Endothelial cell of umbilical vein (primary cell): Measurements from ENCODE around the gene ATP13A4. TPM values are rescaled to one million over a fixed set of nuclear protein-coding genes. Genes with fewer than 3 reads are reported as not detected.

Experiments
- BruUV-seq: library from RNA; stranded (reverse); fragments of 400-500 nt; replicated peaks from 2 replicates; lab custom pipeline; 2021; lab: Mats Ljungman, UMichigan
- CTCF ChIA-PET: fragments of 300-600, 350-600 bp; sonication (Branson Sonifier 250); formaldehyde crosslinking; loops from one replicate; lab custom pipeline; 2021; ENCODE audit warnings: antibody characterized with exemption, inconsistent platforms; lab: Charles Lee
- POLR2A ChIA-PET: fragments of 300-600, 350-600 bp; sonication (Branson Sonifier 250); formaldehyde crosslinking; loops from one replicate; lab custom pipeline; 2021; ENCODE audit warnings: antibody characterized with exemption, inconsistent platforms; lab: Charles Lee
- DNase-seq: peaks from one replicate; pipeline ENCODE4 v3.0.0-alpha.2; 2011; ENCODE audit warnings: low read depth, low spot score
- FAIRE-seq: peaks from 2 replicates; lab custom pipeline; 2011; peaks lifted over from hg19 to GRCh38; lab: Jason Lieb, UNC
- H2AFZ ChIP-seq: 2 replicates; pipeline ENCODE4 v1.6.0; 2012; ENCODE audit warnings: low read depth, low read length, control low read depth, inconsistent platforms
- H3K27ac ChIP-seq: 2 replicates; pipeline ENCODE4 v1.5.1; 2011; ENCODE audit warnings: low read depth, mild to moderate bottlenecking, control low read depth, low read length, moderate library complexity; ENCODE audit not compliant: insufficient read depth
- H3K27me3 ChIP-seq, 2 experiments: 2 replicates each; pipeline versions ENCODE4 v1.6.0 to v1.6.1; 2011; ENCODE audit warnings: low read length in 2 of 2, mixed read lengths in 1 of 2; ENCODE audit not compliant: control insufficient read depth in 2 of 2, insufficient read depth in 2 of 2
- H3K36me3 ChIP-seq, 2 experiments: 2 replicates in 1 of 2; 3 replicates in 1 of 2; pipeline ENCODE4 v1.5.1; 2011; ENCODE audit warnings: low read length in 2 of 2, mild to moderate bottlenecking in 1 of 2, moderate library complexity in 1 of 2; ENCODE audit not compliant: control insufficient read depth in 2 of 2, insufficient read depth in 2 of 2; ENCODE audit errors: extremely low read depth in 1 of 2
- H3K4me1 ChIP-seq: 3 replicates; pipeline ENCODE4 v1.5.1; 2011; ENCODE audit warnings: mild to moderate bottlenecking, low read length; ENCODE audit not compliant: control insufficient read depth, insufficient read depth; ENCODE audit errors: extremely low read depth
- H3K4me2 ChIP-seq: 2 replicates; pipeline ENCODE4 v1.6.1; 2011; ENCODE audit warnings: low read length, control low read depth, mixed read lengths; ENCODE audit not compliant: insufficient read depth
- H3K4me3 ChIP-seq, 3 experiments: fragments of 200-600 bp in 1 of 3; sonication (generic), shearing (Covaris generic) in 1 of 3; replicated peaks in 1 of 3; 2 replicates each; pipeline ENCODE4 v1.5.1; 2011 to 2016; ENCODE audit warnings: control low read depth in 3 of 3, low read length in 3 of 3, mild to moderate bottlenecking in 2 of 3, inconsistent platforms in 1 of 3, low read depth in 1 of 3, moderate library complexity in 1 of 3; ENCODE audit not compliant: insufficient read depth in 1 of 3
- H3K79me2 ChIP-seq: 2 replicates; pipeline ENCODE4 v1.6.0; 2012; ENCODE audit warnings: low read length, inconsistent platforms; ENCODE audit not compliant: control insufficient read depth, insufficient read depth
- H3K9ac ChIP-seq: replicated peaks from 2 replicates; pipeline ENCODE3; 2011; ENCODE audit warnings: low read length, control low read depth; ENCODE audit not compliant: insufficient read depth; ENCODE audit errors: extremely low read depth
- H3K9me1 ChIP-seq: replicated peaks from 3 replicates; pipeline ENCODE4 v1.6.0; 2011; ENCODE audit warnings: mild to moderate bottlenecking, low read length; ENCODE audit not compliant: control insufficient read depth, insufficient read depth; ENCODE audit errors: extremely low read depth
- H3K9me3 ChIP-seq: replicated peaks from 2 replicates; pipeline ENCODE4 v1.5.1; 2012; ENCODE audit warnings: low read length, inconsistent platforms; ENCODE audit not compliant: control insufficient read depth, insufficient read depth
- H4K20me1 ChIP-seq: replicated peaks from 2 replicates; pipeline ENCODE3; 2011; ENCODE audit warnings: mild to moderate bottlenecking, low read length; ENCODE audit not compliant: control insufficient read depth, insufficient read depth; ENCODE audit errors: extremely low read depth
- CTCF ChIP-seq, 2 donors: IDR thresholded peaks; 1 replicate in 1 of 2; 2 replicates in 1 of 2; pipeline ENCODE4 v1.5.1; 2011; ENCODE audit warnings: low read length in 2 of 2, mild to moderate bottlenecking in 2 of 2, moderate library complexity in 2 of 2, control low read depth in 1 of 2, inconsistent platforms in 1 of 2, low read depth in 1 of 2; ENCODE audit not compliant: insufficient read depth in 1 of 2; ENCODE audit errors: extremely low read depth in 1 of 2
- FOS ChIP-seq: IDR thresholded peaks from 2 replicates; pipeline ENCODE4 v1.6.1; 2011; ENCODE audit warnings: mild to moderate bottlenecking, low read length, moderate library complexity, borderline replicate concordance; ENCODE audit not compliant: insufficient read depth
- GATA2 ChIP-seq: IDR thresholded peaks from 2 replicates; pipeline ENCODE4 v1.7.0; 2011; ENCODE audit warnings: low read depth, mild to moderate bottlenecking, moderate library complexity, mixed read lengths, low read length; ENCODE audit not compliant: insufficient read length, insufficient read depth
- JUN ChIP-seq: IDR thresholded peaks from 2 replicates; pipeline ENCODE4 v1.6.1; 2011; ENCODE audit warnings: borderline replicate concordance, low read depth; ENCODE audit not compliant: insufficient read length, insufficient read depth
- MYC ChIP-seq: IDR thresholded peaks from one replicate; pipeline ENCODE4 v1.6.1; 2011; ENCODE audit warnings: mild to moderate bottlenecking, low read depth, low read length
- POLR2A ChIP-seq: IDR thresholded peaks from 2 replicates; pipeline ENCODE4 v1.6.1; 2012; ENCODE audit warnings: low read depth, mild to moderate bottlenecking, control low read depth, low read length
- POLR2AphosphoS5 ChIP-seq: IDR thresholded peaks from 2 replicates; pipeline ENCODE4 v1.6.1; 2012; ENCODE audit warnings: low read depth, mild to moderate bottlenecking, control low read depth, low read length, moderate library complexity; ENCODE audit not compliant: insufficient read depth
- dilution Hi-C: fragments of 300-500 bp; cut with MboI; formaldehyde crosslinking; loops from one replicate; pipeline ENCODE4 v1.15.0; 2019; ENCODE audit warnings: low sequenced_read_pairs; ENCODE audit not compliant: extremely low pct_ligation_motif_present
- intact Hi-C: fragments of 100-400 bp; cut with micrococcal nuclease; formaldehyde crosslinking; loops from one replicate; pipeline ENCODE4 v1.10.0; 2022
- polyA plus RNA-seq, 4 experiments: library from polyadenylated mRNA; depleted of rRNA in 3 of 4; stranded (reverse) in 3 of 4; unstranded in 1 of 4; fragments of >200 nt; gene quantifications; 2 replicates each; pipeline versions ENCODE4 v1.2.1 to v1.2.3, GENCODE V29; 2011 to 2012; ENCODE audit warnings: missing spikeins in 1 of 4
- total RNA-seq: library from RNA; stranded (reverse); gene quantifications from 2 replicates; pipeline ENCODE4 v1.2.3, GENCODE V29; 2021

ATP13A4 gene
- total and polyA plus RNA-seq, 2 donors (not counting 3 experiments of a cell fraction or from before 2014, with no cell fraction given), result not detected

- H3K9ac ChIP-seq, result no peak overlapping the region
Observed at GRCh38 chr3:193560870-193561269, 6.2 kb upstream of the ATP13A4 start.

More at GRCh38 chr3:193560870-193561269, 6.2 kb upstream of the ATP13A4 start:
- ChIA-PET POLR2A (no interaction called here), CTCF (interaction anchor here (0.7 to 1.9 kb wide), 2 partner anchors 12 to 748 kb away, joined by 3 to 6 read pairs; no protein-coding TSS in a partner anchor)
- intact Hi-C loops (no loop called here), dilution Hi-C loops (no loop called here)
- Histone ChIP-seq H3K9me3 (no peaks in the 10 kb centered on the region), H3K4me2 (no peak overlapping the region), H3K27ac (no peak overlapping the region), H3K27me3 (peaks cover 2% of the 10 kb centered on the region in 2 experiments), H4K20me1 (no peaks in the 10 kb centered on the region), H3K36me3 (no peaks in the 10 kb centered on the region), H3K9me1 (no peaks in the 10 kb centered on the region), H3K4me1 (no peaks in the 10 kb centered on the region), H3K4me3 (no peak overlapping the region), H3K79me2 (no peaks in the 10 kb centered on the region), H2AFZ (no peak overlapping the region)
- TF ChIP-seq MYC (no peak), GATA2 (no peak), CTCF (IDR thresholded peaks at IDR 0.05; ENCODE audit: extremely low read depth in 1 of 2, insufficient read depth in 1 of 2, low read depth in 1 of 2, low read length in 2 of 2) (no peak), POLR2A (no peak), FOS (no peak), JUN (no peak), POLR2AphosphoS5 (no peak)
- DNase-seq (no peak), FAIRE-seq (no peak)
- BruUV-seq, result no TSS peak
